ENCODE measurements around the gene PNPLA6. TPM values are rescaled to one million over a fixed set of nuclear protein-coding genes. Genes with fewer than 3 reads are reported as not detected.
"Not testable (repeated sequence)": the region's sequence is repeated elsewhere in the genome, so short reads cannot be mapped to it uniquely, and the experiment has no call there.

The PNPLA6 gene
- total and polyA plus RNA-seq, 2 experiments from 2014 or later = 43.0 to 50.5 TPM

DNA sequence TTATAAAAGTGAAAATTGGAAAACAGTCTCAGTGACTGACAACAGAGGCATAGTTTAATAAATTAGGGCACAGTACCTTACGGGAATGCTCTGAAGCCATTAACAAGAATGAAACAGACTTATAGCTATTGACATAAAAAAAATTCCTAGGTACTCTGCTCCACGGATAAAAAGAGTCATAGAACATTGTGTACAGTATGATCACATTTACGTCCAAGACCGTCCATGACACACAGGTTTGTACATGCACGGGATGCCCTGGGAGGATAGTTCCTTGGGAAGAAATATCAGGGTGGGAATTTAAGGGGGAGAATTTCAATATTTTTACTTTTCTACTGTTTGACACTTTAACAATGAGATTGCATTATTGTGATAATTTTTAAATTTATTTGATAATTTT is 35.2 kb downstream of the PNPLA6 start:
- Histone ChIP-seq H3K79me2 (no peaks in the 10 kb centered on the region), H2AFZ (no peak overlapping the region), H3K27ac (no peak overlapping the region), H3K4me2 (no peak overlapping the region), H3K4me1 (ENCODE audit: insufficient read depth) (no peaks in the 10 kb centered on the region), H3K27me3 (no peaks in the 10 kb centered on the region), H3K36me3 (replicated peaks; ENCODE audit: insufficient read depth, low read depth) (no peaks in the 10 kb centered on the region), H3K9me3 (ENCODE audit: low read depth) (no peaks in the 10 kb centered on the region), H3K9me2 (replicated peaks; ENCODE audit: insufficient read depth) (no peaks in the 10 kb centered on the region), H3K4me3 (no peak overlapping the region), H4K20me1 (ENCODE audit: insufficient read depth, poor library complexity, severe bottlenecking) (no peaks in the 10 kb centered on the region)
- DNase-seq (ENCODE audit: low spot score) = no peak
- TF ChIP-seq, protein P1, sequence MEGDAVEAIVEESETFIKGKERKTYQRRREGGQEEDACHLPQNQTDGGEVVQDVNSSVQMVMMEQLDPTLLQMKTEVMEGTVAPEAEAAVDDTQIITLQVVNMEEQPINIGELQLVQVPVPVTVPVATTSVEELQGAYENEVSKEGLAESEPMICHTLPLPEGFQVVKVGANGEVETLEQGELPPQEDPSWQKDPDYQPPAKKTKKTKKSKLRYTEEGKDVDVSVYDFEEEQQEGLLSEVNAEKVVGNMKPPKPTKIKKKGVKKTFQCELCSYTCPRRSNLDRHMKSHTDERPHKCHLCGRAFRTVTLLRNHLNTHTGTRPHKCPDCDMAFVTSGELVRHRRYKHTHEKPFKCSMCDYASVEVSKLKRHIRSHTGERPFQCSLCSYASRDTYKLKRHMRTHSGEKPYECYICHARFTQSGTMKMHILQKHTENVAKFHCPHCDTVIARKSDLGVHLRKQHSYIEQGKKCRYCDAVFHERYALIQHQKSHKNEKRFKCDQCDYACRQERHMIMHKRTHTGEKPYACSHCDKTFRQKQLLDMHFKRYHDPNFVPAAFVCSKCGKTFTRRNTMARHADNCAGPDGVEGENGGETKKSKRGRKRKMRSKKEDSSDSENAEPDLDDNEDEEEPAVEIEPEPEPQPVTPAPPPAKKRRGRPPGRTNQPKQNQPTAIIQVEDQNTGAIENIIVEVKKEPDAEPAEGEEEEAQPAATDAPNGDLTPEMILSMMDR (IDR thresholded peaks at IDR 0.05; ENCODE audit: poor library complexity) = no peak
- TF ChIP-seq EZH2phosphoT487 (IDR thresholded peaks at IDR 0.05; ENCODE audit: low read depth, severe bottlenecking, unreplicated experiment) = no peak
- 88% methylated on average over 5 of the region's 5 CpGs for WGBS (ENCODE audit: low lambda C conversion rate, missing lambda C conversion rate)

DNA sequence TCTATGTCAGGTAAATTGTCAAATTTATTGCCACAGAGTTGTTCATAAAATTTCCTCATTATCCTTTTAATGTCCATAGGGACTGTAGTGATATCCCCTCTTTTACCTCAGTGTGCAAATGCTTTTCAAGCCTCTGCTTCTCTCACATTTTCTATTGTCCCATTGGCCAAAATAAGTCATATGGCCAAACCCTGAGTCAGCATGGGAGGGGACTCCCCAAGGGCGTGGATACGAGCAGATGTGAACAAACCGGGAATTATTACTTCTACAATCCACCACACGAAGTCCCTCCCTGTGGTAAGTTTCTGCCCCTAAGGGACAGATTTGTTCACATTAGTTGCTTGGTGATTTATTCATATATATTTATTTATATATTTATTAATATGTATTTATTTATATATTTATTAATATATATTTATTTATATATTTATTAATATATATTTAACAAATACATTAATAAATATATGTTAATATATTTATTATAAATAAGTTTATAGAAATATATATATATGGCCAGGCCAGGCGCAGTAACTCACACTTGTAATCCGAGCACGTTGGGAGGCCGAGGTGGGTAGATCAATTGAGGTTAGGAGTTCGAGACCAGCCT is 40.0 kb downstream of the PNPLA6 start:
- no peak overlapping the region for H2AFZ ChIP-seq
- H4K20me1 ChIP-seq (ENCODE audit: insufficient read depth, poor library complexity, severe bottlenecking) = no peaks in the 10 kb centered on the region
- no peaks in the 10 kb centered on the region for H3K27me3 ChIP-seq
- no peak for TF ChIP-seq EZH2 (IDR thresholded peaks at IDR 0.05; ENCODE audit: borderline replicate concordance)
- no peak for TF ChIP-seq EZH2phosphoT487 (IDR thresholded peaks at IDR 0.05; ENCODE audit: low read depth, severe bottlenecking, unreplicated experiment)
- TF ChIP-seq, protein P1 (IDR thresholded peaks at IDR 0.05; ENCODE audit: poor library complexity) = no peak
- H3K9me2 ChIP-seq (replicated peaks; ENCODE audit: insufficient read depth) = no peaks in the 10 kb centered on the region
- DNase-seq (ENCODE audit: low spot score) = no peak
- no peaks in the 10 kb centered on the region for H3K79me2 ChIP-seq
- no peak overlapping the region for H3K27ac ChIP-seq
- H3K4me2 ChIP-seq = no peak overlapping the region
- no peaks in the 10 kb centered on the region for H3K36me3 ChIP-seq (replicated peaks; ENCODE audit: insufficient read depth, low read depth)
- no peak overlapping the region for H3K4me3 ChIP-seq
- no peaks in the 10 kb centered on the region for H3K9me3 ChIP-seq (ENCODE audit: low read depth)
- H3K4me1 ChIP-seq (ENCODE audit: insufficient read depth) = no peaks in the 10 kb centered on the region
- WGBS (ENCODE audit: low lambda C conversion rate, missing lambda C conversion rate) = 86% methylated on average over 9 of the region's 9 CpGs

DNA sequence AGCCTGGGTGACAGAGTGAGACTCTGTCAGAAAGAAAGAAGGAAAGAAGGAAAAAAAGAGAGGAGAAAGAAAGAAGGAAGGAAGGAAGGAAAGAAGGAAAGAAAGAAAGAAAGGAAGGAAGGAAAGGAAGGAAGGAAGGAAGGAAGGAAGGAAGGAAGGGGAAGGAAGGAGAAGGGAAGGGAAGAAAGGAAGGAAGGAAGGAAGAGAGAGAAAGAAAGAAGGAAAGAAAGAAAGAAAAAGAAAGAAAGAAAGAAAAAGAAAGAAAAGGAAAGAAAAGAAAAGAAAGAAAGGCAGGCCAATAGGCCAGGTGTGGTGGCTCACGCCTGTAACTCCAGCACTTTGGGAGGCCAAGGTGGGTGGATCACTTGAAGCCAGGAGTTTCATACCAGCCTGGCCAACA is 41.9 kb downstream of the PNPLA6 start:
- H3K9me2 ChIP-seq (replicated peaks; ENCODE audit: insufficient read depth); H3K9me3 ChIP-seq (ENCODE audit: low read depth); DNase-seq (ENCODE audit: low spot score); H4K20me1 ChIP-seq (ENCODE audit: insufficient read depth, poor library complexity, severe bottlenecking); H3K27me3 ChIP-seq; H3K4me1 ChIP-seq (ENCODE audit: insufficient read depth); H3K36me3 ChIP-seq (replicated peaks; ENCODE audit: insufficient read depth, low read depth); H3K4me3 ChIP-seq; H3K79me2 ChIP-seq; H3K4me2 ChIP-seq; H2AFZ ChIP-seq; H3K27ac ChIP-seq: not testable (repeated sequence)
- 78% methylated on average over 1 of the region's 1 CpG for WGBS (ENCODE audit: low lambda C conversion rate, missing lambda C conversion rate)

DNA sequence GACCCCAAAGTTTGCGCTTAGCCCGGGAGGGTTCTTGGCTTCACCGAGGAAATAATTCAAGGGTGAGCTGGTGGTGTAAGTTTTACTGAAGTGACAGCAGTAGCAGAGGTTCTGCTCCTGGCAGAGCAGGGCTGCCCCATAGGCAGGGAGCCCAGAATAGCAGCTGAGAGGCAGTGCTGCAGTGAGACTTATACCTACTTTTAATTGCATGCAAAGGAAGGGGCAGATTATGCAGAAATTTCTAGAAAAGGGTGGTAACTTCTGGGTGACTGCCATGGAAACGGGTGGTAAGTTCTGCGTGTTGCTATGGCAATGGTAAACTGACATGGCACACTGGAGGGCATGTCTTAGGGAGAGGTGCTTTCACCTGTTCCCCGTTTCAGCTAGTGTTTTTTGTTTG is 42.6 kb downstream of the PNPLA6 start:
- no peaks in the 10 kb centered on the region for H3K27me3 ChIP-seq
- H3K4me2 ChIP-seq = no peak overlapping the region
- no peaks in the 10 kb centered on the region for H3K4me1 ChIP-seq (ENCODE audit: insufficient read depth)
- no peaks in the 10 kb centered on the region for H3K36me3 ChIP-seq (replicated peaks; ENCODE audit: insufficient read depth, low read depth)
- H4K20me1 ChIP-seq (ENCODE audit: insufficient read depth, poor library complexity, severe bottlenecking) = no peaks in the 10 kb centered on the region
- no peak overlapping the region for H2AFZ ChIP-seq
- no peak for TF ChIP-seq EZH2 (IDR thresholded peaks at IDR 0.05; ENCODE audit: borderline replicate concordance)
- no peak for TF ChIP-seq EZH2phosphoT487 (IDR thresholded peaks at IDR 0.05; ENCODE audit: low read depth, severe bottlenecking, unreplicated experiment)
- TF ChIP-seq, protein P1 (IDR thresholded peaks at IDR 0.05; ENCODE audit: poor library complexity) = no peak
- no peaks in the 10 kb centered on the region for H3K79me2 ChIP-seq
- no peak overlapping the region for H3K4me3 ChIP-seq
- H3K9me3 ChIP-seq (ENCODE audit: low read depth) = no peaks in the 10 kb centered on the region
- WGBS (ENCODE audit: low lambda C conversion rate, missing lambda C conversion rate) = 75% methylated on average over 6 of the region's 6 CpGs
- H3K27ac ChIP-seq = no peak overlapping the region
- DNase-seq (ENCODE audit: low spot score) = no peak
- H3K9me2 ChIP-seq (replicated peaks; ENCODE audit: insufficient read depth) = no peaks in the 10 kb centered on the region

All from hepatocyte (in vitro differentiated cells).